GM21576 (cell line): ENCODE measurements around the gene NCS1.

ENCODE experiments used
- ATAC-seq: cut with Tn5 transposase; IDR thresholded peaks from one replicate; pipeline ENCODE4 v1.9.1; 2021; ENCODE audit warnings: mild to moderate bottlenecking, moderate library complexity; ENCODE audit not compliant: unreplicated experiment

NCS1 gene

GRCh38 chr9:130147198-130147597 lies 25.0 kb upstream of the NCS1 start:
- no peak for ATAC-seq

GRCh38 chr9:130147910-130148309 lies 24.3 kb upstream of the NCS1 start:
- ATAC-seq = no peak

GRCh38 chr9:130149031-130149430 lies 23.2 kb upstream of the NCS1 start:
- no peak for ATAC-seq

GRCh38 chr9:130149654-130150286 lies 22.4 kb upstream of the NCS1 start:
- no peak for ATAC-seq

- no peak for ATAC-seq
Measured at GRCh38 chr9:130150779-130151382, 21.3 kb upstream of the NCS1 start.

- ATAC-seq = no peak
Measured at GRCh38 chr9:130154816-130155215, 17.4 kb upstream of the NCS1 start.

- ATAC-seq = no peak
Measured at GRCh38 chr9:130155647-130156046, 16.6 kb upstream of the NCS1 start.

- no peak for ATAC-seq
Measured at GRCh38 chr9:130156672-130157071, 15.5 kb upstream of the NCS1 start.

- ATAC-seq = no peak
Measured at GRCh38 chr9:130157079-130157478, 15.1 kb upstream of the NCS1 start.

- ATAC-seq = no peak
Measured at GRCh38 chr9:130158001-130158400, 14.2 kb upstream of the NCS1 start.

GRCh38 chr9:130159057-130159456 lies 13.1 kb upstream of the NCS1 start:
- ATAC-seq = no peak

- ATAC-seq = no peak
Measured at GRCh38 chr9:130159915-130160670, 12.1 kb upstream of the NCS1 start.

- ATAC-seq = no peak
Measured at GRCh38 chr9:130160862-130161470, 11.2 kb upstream of the NCS1 start.

GRCh38 chr9:130165579-130165978 lies 6.6 kb upstream of the NCS1 start:
- ATAC-seq = no peak

- ATAC-seq = no peak
Measured at GRCh38 chr9:130166399-130166798, 5.8 kb upstream of the NCS1 start.

- no peak for ATAC-seq
Measured at GRCh38 chr9:130167927-130168326, 4.3 kb upstream of the NCS1 start.

GRCh38 chr9:130171226-130172148 lies 717 bp upstream of the NCS1 start:
- ATAC-seq = no peak

GRCh38 chr9:130172858-130173665 lies 858 bp downstream of the NCS1 start:
- no peak for ATAC-seq

GRCh38 chr9:130173666-130173983 lies 1.4 kb downstream of the NCS1 start:
- no peak for ATAC-seq

GRCh38 chr9:130174025-130174424 lies 1.8 kb downstream of the NCS1 start:
- ATAC-seq = no peak
